Lung (tissue), 12 donors: ENCODE results near the gene COBLL1. TPM values are rescaled to one million over a fixed set of nuclear protein-coding genes. Genes with fewer than 3 reads are reported as not detected.
A peak's percentile ranks its signal among the peaks of the same experiment; 100 is the strongest.

ENCODE experiments used
- ATAC-seq: fragments of 200-7000 bp; cut with Tn5 transposase; one replicate; pipeline ENCODE4 v1.9.1; 2020; ENCODE audit warnings: moderate number of reproducible peaks; ENCODE audit not compliant: insufficient read depth, low FRiP score
- DNase-seq, 3 donors: peaks; one replicate each; pipeline ENCODE4 v3.0.0-alpha.2; 2013 to 2017
- H3K27ac ChIP-seq, 2 donors: one replicate each; pipeline ENCODE4 v1.5.1; 2013; ENCODE audit warnings: mild to moderate bottlenecking in 2 of 2, moderate library complexity in 2 of 2, control low read depth in 1 of 2, inconsistent platforms in 1 of 2, low read depth in 1 of 2, low read length in 1 of 2
- H3K27me3 ChIP-seq, 3 donors: one replicate each; pipeline ENCODE4 v1.5.1; 2013; ENCODE audit warnings: low read length in 2 of 3; ENCODE audit not compliant: control insufficient read depth in 3 of 3, insufficient read depth in 3 of 3
- H3K36me3 ChIP-seq, 4 donors: one replicate each; pipeline ENCODE4 v1.5.1; 2013; ENCODE audit warnings: low read length in 4 of 4, mild to moderate bottlenecking in 1 of 4, moderate library complexity in 1 of 4; ENCODE audit not compliant: control insufficient read depth in 4 of 4, insufficient read depth in 4 of 4
- H3K4me1 ChIP-seq, 5 donors: one replicate each; pipeline ENCODE4 v1.5.1; 2013; ENCODE audit warnings: low read length in 5 of 5, mild to moderate bottlenecking in 2 of 5, moderate library complexity in 1 of 5; ENCODE audit not compliant: control insufficient read depth in 5 of 5, insufficient read depth in 5 of 5
- H3K4me3 ChIP-seq: one replicate; pipeline ENCODE4 v1.5.1; 2013; ENCODE audit warnings: mild to moderate bottlenecking, control low read depth, moderate library complexity
- H3K9ac ChIP-seq, 2 donors: one replicate each; pipeline ENCODE4 v1.5.1; 2013; ENCODE audit warnings: low read length in 2 of 2, control low read depth in 1 of 2; ENCODE audit not compliant: insufficient read depth in 1 of 2
- H3K9me3 ChIP-seq, 4 donors: one replicate each; pipeline ENCODE4 v1.5.1; 2013; ENCODE audit warnings: low read length in 3 of 4, mild to moderate bottlenecking in 1 of 4, moderate library complexity in 1 of 4; ENCODE audit not compliant: control insufficient read depth in 4 of 4, insufficient read depth in 3 of 4
- WGBS, 2 donors: extraction: QIAGEN DNeasy Blood & Tissue Kit; methylation state at CpG; one replicate each; pipeline ENCODE4 v1.1.7; 2013; 5-methylcytosine and 5-hydroxymethylcytosine counted together
- polyA plus RNA-seq, 2 donors: library from polyadenylated mRNA; stranded (reverse); fragments of 200-250 nt; gene quantifications; one replicate each; pipeline ENCODE4 v1.2.1, GENCODE V29; 2013
- total RNA-seq, 2 donors: library from RNA; depleted of rRNA in 1 of 2; stranded (reverse); fragments of >200 nt in 1 of 2; gene quantifications; one replicate each; pipeline ENCODE4 v1.2.1, GENCODE V29; 2014 to 2021
- TF ChIP-seq, protein P1 (sequence below): IDR thresholded peaks from 2 replicates; pipeline ENCODE4 v1.5.1; 2012; ENCODE audit warnings: mild to moderate bottlenecking; ENCODE audit errors: control extremely low read depth, extremely low read depth
- donor health status: control.
- donor health status: control.
- donor health status: Bipolar disorder and iron deficiency.
- donor health status: healthy.
- donor health status: DM: yes; HTN: yes; CAD: no.

COBLL1 gene
- total and polyA plus RNA-seq, 4 donors = 13.0 to 86.5 (median 53.7) TPM

DNA sequence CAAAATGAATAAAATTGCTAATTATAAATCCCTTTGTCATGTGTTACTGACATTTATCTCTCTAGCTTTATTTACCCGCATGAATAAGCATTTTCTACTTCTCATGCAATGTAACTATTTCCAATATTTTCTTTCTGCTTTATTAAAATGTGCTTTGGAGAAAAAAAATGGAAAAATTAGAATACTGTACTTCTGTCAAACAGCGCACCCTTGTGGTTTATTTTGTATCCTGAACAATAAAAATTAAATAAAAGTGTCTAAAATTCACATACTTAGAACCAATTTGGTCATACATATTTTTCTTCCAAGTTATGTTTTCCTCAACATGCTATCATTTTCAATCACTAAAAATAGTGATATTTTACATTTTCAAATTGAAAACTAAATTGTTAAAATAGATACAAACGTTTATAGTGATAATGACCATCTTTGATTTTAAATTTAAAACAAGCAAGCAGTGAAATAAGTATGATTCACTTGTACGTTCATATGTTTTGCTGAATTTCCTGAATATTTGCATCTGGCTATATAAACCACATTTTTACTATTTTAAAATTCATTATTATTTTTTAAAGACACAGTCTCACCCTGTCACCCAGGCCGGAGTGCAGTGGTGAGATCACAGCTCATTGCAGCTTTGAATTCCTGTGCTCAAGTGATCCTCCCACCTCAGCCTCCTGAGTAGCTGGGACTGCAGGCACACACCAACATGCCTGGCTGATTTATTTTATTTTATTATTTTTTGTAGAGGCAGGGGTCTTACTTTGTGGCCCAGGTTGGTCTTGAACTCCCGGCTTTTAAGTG lies 124.4 kb downstream of the COBLL1 start:
- ATAC-seq (peak; percentile 20), DNase-seq (peak in 2 of 3 donors; percentile 38 to 57)
- TF ChIP-seq, protein P1, sequence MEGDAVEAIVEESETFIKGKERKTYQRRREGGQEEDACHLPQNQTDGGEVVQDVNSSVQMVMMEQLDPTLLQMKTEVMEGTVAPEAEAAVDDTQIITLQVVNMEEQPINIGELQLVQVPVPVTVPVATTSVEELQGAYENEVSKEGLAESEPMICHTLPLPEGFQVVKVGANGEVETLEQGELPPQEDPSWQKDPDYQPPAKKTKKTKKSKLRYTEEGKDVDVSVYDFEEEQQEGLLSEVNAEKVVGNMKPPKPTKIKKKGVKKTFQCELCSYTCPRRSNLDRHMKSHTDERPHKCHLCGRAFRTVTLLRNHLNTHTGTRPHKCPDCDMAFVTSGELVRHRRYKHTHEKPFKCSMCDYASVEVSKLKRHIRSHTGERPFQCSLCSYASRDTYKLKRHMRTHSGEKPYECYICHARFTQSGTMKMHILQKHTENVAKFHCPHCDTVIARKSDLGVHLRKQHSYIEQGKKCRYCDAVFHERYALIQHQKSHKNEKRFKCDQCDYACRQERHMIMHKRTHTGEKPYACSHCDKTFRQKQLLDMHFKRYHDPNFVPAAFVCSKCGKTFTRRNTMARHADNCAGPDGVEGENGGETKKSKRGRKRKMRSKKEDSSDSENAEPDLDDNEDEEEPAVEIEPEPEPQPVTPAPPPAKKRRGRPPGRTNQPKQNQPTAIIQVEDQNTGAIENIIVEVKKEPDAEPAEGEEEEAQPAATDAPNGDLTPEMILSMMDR = peak; percentile 19
- no peak overlapping the region for H3K9ac ChIP-seq
- 70 to 78% methylated on average over 6 of the region's 6 CpGs for WGBS, 2 donors
- no peak overlapping the region for H3K27ac ChIP-seq
- H3K27me3 ChIP-seq = no peaks in the 10 kb centered on the region
- no peak overlapping the region for H3K4me3 ChIP-seq
- peaks cover 0 to 16% (median 0%) of the 10 kb centered on the region in 5 donors for H3K4me1 ChIP-seq
- H3K36me3 ChIP-seq = peaks cover 0 to 5% (median 0%) of the 10 kb centered on the region in 4 donors
- H3K9me3 ChIP-seq = no peaks in the 10 kb centered on the region

DNA sequence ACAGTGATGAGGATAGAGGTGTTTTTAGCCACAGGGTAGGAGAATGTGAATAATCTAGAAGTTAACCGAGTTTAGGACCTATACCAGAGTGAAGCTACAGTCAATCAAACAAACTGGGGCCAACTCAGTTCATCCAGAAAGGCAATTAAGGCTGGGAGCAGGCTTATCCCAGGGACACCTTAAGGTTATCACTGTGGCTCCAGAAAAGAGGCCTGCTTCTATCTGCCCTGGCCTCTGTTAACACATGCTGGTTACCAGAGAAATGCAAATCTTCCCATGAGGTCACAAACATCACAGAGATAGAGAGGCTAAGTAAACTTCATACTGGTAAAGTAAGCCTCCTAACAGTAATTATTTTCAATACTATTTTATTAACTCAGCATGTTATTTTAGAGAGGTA lies 127.2 kb downstream of the COBLL1 start:
- H3K27ac ChIP-seq = peak overlapping the region in 1 of 2 donors; percentile 52
- DNase-seq (no peak), ATAC-seq (no peak)
- WGBS, 2 donors = 84 to 100% methylated on average over 1 of the region's 1 CpG
- H3K27me3 ChIP-seq = no peaks in the 10 kb centered on the region
- H3K36me3 ChIP-seq = peaks cover 0 to 2% (median 0%) of the 10 kb centered on the region in 4 donors
- TF ChIP-seq, protein P1 = no peak
- H3K9me3 ChIP-seq = no peaks in the 10 kb centered on the region
- no peak overlapping the region for H3K9ac ChIP-seq
- H3K4me3 ChIP-seq = no peak overlapping the region
- peaks cover 0 to 20% (median 0%) of the 10 kb centered on the region in 5 donors for H3K4me1 ChIP-seq

DNA sequence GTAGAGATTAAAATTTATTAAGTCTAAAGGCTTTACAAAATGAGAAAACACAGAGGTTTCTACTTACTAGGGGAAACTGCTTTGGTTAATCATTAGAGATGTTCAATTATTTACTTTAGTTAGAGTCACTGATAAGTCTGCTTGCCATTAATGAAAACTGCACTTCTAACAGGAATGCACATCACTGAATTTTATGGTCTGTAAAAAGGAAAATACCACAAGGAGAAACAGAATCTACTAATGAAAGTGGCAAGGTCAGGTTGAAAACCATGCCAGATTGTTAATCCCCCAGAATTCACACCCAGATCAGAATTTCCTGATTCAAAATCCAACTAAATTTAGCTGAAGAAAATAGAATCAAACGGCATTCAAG lies 129.9 kb downstream of the COBLL1 start:
- 54 to 68% methylated on average over 1 of the region's 1 CpG for WGBS, 2 donors
- Histone ChIP-seq H3K27ac (no peak overlapping the region), H3K36me3 (no peaks in the 10 kb centered on the region), H3K9me3 (no peaks in the 10 kb centered on the region), H3K9ac (no peak overlapping the region), H3K4me1 (peaks cover 0 to 20% (median 0%) of the 10 kb centered on the region in 5 donors), H3K27me3 (no peaks in the 10 kb centered on the region), H3K4me3 (no peak overlapping the region)
- ATAC-seq (peak; percentile 38), DNase-seq (peak in 2 of 3 donors; percentile 54 to 70)
- TF ChIP-seq, protein P1 = no peak
